ENCODE measurements around the gene UBE2D4. TPM values are rescaled to one million over a fixed set of nuclear protein-coding genes. Genes with fewer than 3 reads are reported as not detected.

The UBE2D4 gene
- total RNA-seq, 1 experiment from 2014 or later = 11.8 TPM

- Histone ChIP-seq H3K36me3 (ENCODE audit: insufficient read depth, low read length, poor library complexity, severe bottlenecking) (no peaks in the 10 kb centered on the region), H3K27me3 (replicated peaks; ENCODE audit: insufficient read depth, low read depth, low read length, poor library complexity) (no peaks in the 10 kb centered on the region), H3K4me3 (ENCODE audit: low read depth, low read length, poor library complexity, severe bottlenecking) (no peak overlapping the region), H3K27ac (ENCODE audit: low read depth, low read length, poor library complexity, severe bottlenecking) (no peak overlapping the region), H3K4me1 (ENCODE audit: insufficient read depth, low read length, poor library complexity, severe bottlenecking) (no peaks in the 10 kb centered on the region), H3K9me3 (ENCODE audit: low read depth, low read length, poor library complexity, severe bottlenecking) (no peaks in the 10 kb centered on the region)
- intact Hi-C loops (cut with micrococcal nuclease; ENCODE audit: unreplicated experiment) = no loop called here
- no TSS peak for BruUV-seq (replicated peaks)
- TF ChIP-seq, protein P1, sequence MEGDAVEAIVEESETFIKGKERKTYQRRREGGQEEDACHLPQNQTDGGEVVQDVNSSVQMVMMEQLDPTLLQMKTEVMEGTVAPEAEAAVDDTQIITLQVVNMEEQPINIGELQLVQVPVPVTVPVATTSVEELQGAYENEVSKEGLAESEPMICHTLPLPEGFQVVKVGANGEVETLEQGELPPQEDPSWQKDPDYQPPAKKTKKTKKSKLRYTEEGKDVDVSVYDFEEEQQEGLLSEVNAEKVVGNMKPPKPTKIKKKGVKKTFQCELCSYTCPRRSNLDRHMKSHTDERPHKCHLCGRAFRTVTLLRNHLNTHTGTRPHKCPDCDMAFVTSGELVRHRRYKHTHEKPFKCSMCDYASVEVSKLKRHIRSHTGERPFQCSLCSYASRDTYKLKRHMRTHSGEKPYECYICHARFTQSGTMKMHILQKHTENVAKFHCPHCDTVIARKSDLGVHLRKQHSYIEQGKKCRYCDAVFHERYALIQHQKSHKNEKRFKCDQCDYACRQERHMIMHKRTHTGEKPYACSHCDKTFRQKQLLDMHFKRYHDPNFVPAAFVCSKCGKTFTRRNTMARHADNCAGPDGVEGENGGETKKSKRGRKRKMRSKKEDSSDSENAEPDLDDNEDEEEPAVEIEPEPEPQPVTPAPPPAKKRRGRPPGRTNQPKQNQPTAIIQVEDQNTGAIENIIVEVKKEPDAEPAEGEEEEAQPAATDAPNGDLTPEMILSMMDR (conservative IDR thresholded peaks at IDR 0.05; ENCODE audit: low read depth, low read length) = no peak
- TF ChIP-seq EZH2 (IDR thresholded peaks at IDR 0.05; ENCODE audit: borderline replicate concordance, low read depth, low read length, poor library complexity, severe bottlenecking) = no peak
- no peak for DNase-seq (ENCODE audit: low spot score)
- ChIA-PET POLR2A (ENCODE audit: low non-redundant PET) (no interaction called here), CTCF (no interaction called here)
Observed at GRCh38 chr7:43937444-43937843, 11.2 kb downstream of the UBE2D4 start.

GRCh38 chr7:43938892-43939482, 12.8 kb downstream of the UBE2D4 start:
- no peak for DNase-seq (ENCODE audit: low spot score)
- ChIA-PET CTCF (no interaction called here), POLR2A (ENCODE audit: low non-redundant PET) (no interaction called here)
- Histone ChIP-seq H3K9me3 (ENCODE audit: low read depth, low read length, poor library complexity, severe bottlenecking) (no peaks in the 10 kb centered on the region), H3K4me3 (ENCODE audit: low read depth, low read length, poor library complexity, severe bottlenecking) (no peak overlapping the region), H3K36me3 (ENCODE audit: insufficient read depth, low read length, poor library complexity, severe bottlenecking) (no peaks in the 10 kb centered on the region), H3K4me1 (ENCODE audit: insufficient read depth, low read length, poor library complexity, severe bottlenecking) (no peaks in the 10 kb centered on the region), H3K27me3 (replicated peaks; ENCODE audit: insufficient read depth, low read depth, low read length, poor library complexity) (no peaks in the 10 kb centered on the region), H3K27ac (ENCODE audit: low read depth, low read length, poor library complexity, severe bottlenecking) (no peak overlapping the region)
- no TSS peak for BruUV-seq (replicated peaks)
- TF ChIP-seq EZH2 (IDR thresholded peaks at IDR 0.05; ENCODE audit: borderline replicate concordance, low read depth, low read length, poor library complexity, severe bottlenecking) = no peak
- TF ChIP-seq, protein P1 (conservative IDR thresholded peaks at IDR 0.05; ENCODE audit: low read depth, low read length) = no peak
- intact Hi-C loops (cut with micrococcal nuclease; ENCODE audit: unreplicated experiment) = no loop called here

DNA sequence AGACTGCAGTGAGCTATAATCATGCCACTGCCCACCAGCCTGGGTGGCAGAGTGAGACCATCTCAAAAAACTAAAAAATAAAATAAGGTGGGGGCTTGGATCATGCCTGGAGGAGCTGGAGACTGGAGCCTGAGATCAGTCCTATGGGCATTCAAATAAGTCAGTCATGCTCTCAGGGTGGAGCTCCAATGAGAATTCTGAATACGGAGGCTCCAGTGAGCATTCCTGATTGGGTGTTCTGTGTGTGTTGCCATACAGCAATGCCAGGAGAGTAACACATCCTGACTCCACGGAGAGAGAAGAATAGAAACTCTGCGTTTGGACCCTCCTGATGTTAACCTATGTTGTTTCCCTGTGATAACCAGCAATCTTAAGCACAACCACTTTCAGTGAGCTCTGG, 16.0 kb downstream of the UBE2D4 start:
- ChIA-PET CTCF (no interaction called here), POLR2A (ENCODE audit: low non-redundant PET) (interaction anchor here (0.6 kb wide), 1 partner anchor 60 kb away, joined by 7 read pairs; no protein-coding TSS in a partner anchor)
- H3K27ac ChIP-seq (ENCODE audit: low read depth, low read length, poor library complexity, severe bottlenecking) = no peak overlapping the region
- H3K9me3 ChIP-seq (ENCODE audit: low read depth, low read length, poor library complexity, severe bottlenecking) = no peaks in the 10 kb centered on the region
- BruUV-seq (replicated peaks) = no TSS peak
- DNase-seq (ENCODE audit: low spot score) = no peak
- no peaks in the 10 kb centered on the region for H3K4me1 ChIP-seq (ENCODE audit: insufficient read depth, low read length, poor library complexity, severe bottlenecking)
- H3K4me3 ChIP-seq (ENCODE audit: low read depth, low read length, poor library complexity, severe bottlenecking) = no peak overlapping the region
- intact Hi-C loops (cut with micrococcal nuclease; ENCODE audit: unreplicated experiment) = no loop called here
- H3K36me3 ChIP-seq (ENCODE audit: insufficient read depth, low read length, poor library complexity, severe bottlenecking) = no peaks in the 10 kb centered on the region
- no peak for TF ChIP-seq EZH2 (IDR thresholded peaks at IDR 0.05; ENCODE audit: borderline replicate concordance, low read depth, low read length, poor library complexity, severe bottlenecking)
- TF ChIP-seq, protein P1 (conservative IDR thresholded peaks at IDR 0.05; ENCODE audit: low read depth, low read length) = no peak
- no peaks in the 10 kb centered on the region for H3K27me3 ChIP-seq (replicated peaks; ENCODE audit: insufficient read depth, low read depth, low read length, poor library complexity)
